Hepatic stellate cell (primary cell): ENCODE measurements around the gene NDFIP2.

ENCODE experiments used
- DNase-seq: peaks from one replicate; pipeline ENCODE4 v3.0.0; 2011; ENCODE audit warnings: low spot score

NDFIP2 gene

DNA sequence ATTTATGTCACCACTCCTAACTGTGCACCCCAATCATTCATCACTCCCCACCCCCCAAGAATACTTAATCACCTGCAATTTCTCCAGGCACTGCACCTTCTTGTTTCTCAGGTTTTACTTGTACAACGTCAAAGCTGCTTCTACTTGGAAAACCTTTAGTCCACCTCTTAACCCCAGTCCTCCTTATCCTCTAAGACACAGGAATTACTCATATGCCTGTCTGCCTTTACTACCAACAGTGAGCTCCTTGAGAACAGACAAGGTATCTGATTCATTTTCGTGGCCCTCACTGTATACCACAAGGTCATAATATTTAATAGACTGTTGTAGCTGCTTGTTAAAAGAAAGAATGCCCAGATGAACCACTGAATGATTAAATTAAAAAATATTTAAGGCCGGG lies 21.0 kb upstream of the NDFIP2 start:
- no peak for DNase-seq

DNA sequence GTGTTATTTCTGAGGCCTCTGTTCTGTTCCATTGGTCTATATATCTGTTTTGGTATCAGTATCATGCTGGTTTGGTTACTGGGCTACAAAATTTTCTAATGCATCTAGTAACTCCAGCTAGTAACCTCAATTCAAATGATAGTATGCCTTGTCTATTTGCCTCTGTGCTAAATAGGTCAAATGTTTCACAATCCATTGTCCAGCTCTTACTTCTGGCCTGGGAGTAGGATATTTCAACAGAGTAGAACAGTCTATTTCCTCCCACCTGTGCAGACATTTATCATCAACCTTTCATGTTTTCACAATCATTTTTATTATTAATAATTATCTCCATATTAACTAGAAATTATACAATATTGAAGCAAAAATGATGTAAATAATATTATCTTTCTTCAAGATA lies 18.1 kb upstream of the NDFIP2 start:
- DNase-seq: no peak

DNA sequence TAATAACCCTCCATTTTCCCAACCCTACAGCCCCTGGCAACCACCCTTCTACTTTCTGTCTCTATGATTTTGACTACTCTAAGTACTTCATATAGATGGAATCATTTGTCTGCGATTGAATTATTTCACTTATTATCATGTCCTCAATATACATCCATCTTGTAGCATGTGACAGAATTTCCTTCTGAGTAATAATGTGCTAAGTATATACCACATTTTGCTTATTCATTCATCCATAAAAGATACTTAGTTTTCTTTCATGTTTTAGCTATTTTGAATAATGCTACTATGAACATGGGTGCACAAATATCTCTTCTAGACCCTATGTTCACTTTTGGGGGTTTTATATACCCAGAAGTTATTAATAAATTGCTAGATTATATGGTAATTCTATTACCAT lies 17.4 kb upstream of the NDFIP2 start:
- DNase-seq: no peak

DNA sequence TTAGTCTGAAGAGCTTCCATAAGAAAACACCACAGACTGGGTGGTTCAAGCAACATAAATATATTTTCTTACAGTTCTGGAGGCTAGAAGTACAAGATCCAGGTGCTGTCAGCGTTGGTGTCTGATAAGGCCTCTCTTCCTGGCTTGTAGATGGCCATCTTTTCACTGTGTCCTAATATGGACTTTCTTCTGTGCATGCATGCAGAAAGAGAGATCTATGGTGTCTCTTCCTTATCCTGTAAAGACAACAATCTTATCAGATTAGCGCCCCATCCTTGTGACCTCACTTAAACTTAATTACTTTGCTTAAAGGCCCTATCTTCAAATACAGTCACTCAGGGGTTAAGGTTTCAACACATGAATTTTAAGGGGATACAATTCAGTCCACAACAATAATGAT lies 14.1 kb upstream of the NDFIP2 start:
- DNase-seq: no peak

DNA sequence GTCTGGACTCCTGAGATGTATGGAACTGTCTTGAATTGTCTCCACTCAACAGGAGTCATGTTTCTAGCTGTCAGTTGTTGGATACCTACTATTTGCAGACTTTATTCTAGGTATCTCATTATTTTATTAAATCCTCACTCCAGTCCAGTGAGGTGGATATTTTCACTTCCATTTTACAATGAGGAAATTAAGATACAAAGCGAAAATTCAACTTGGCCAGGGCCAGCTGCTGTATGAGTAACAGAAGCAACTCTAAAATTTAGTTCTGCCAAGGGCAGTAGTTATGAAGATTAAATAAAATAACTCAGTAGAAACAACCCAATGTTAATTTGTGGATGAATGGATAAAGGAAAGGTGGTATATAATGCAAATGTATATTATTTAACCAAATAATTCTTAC lies 12.6 kb upstream of the NDFIP2 start:
- DNase-seq: no peak

DNA sequence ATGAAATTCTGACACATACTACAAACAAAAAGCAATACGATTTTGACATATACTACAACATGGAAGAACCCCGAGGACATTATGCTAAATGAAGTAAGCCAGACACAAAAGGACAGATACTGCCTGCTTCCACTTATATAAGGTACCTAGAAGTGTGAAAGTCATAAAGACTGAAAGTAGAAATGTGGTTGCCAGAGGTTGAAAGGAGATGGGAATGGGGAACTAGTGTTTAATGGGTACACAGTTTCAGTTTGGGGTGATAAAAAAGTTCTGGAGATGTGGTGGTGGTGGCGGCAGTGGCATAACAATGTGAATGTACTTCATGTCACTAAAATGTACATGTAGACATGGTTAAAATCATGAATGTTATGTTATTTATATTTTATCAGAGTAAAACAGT lies 12.1 kb upstream of the NDFIP2 start:
- no peak for DNase-seq

DNA sequence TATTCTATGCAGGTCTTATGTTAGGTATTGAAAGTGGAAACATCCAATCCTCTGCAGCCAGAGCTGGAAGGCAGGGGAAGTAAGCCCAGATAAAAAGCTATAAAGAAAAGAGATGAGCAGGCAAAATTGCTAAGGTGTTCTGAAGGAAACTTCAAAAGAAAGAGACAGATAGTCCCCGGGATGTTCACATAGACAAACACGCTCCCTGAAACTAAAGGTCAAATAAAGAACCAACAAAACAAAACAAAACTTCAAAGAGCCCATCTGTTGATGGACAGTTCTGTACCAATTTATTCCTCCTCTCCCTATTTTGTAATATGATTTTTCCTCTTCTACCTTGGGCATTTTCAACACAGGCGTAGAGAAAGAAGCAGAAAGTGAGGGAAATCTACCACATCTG lies 11.3 kb upstream of the NDFIP2 start:
- no peak for DNase-seq

DNA sequence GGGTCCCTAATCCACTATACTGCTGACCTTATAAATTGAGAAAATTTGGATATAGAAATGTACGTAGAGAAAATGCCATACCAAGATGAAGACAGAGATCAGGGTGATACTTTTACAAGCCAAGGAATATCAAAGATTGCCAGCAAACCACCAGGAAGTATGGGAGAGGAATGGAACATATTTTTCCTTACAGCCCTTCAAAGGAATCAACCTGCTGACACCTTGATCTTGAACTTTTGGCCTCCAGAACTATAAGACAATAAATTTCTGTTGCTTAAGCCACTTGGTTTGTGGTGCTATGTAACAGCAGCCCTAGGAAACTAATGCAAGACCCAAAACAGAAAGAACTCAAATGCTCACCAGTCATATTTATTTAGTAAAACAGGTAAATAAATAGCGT lies 10.3 kb upstream of the NDFIP2 start:
- DNase-seq: no peak

DNA sequence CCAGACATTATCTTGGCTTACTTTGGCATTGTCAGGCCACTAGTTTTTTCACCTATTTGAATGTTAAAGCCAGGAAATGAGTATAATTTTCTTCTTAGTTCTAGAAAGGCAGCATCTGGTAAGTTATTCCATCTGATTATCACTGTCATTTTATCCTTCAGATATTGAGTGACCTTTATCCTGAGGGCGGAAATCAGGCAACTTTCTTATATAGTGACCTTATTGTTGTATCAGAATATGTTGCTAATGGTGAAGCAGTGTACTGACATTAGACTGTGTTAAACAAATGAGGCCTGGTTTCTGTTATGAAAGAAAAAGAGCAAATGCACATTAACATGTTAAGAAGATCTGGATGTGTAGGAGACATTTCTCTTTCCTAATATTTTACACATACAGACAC lies 5.4 kb upstream of the NDFIP2 start:
- DNase-seq: no peak

DNA sequence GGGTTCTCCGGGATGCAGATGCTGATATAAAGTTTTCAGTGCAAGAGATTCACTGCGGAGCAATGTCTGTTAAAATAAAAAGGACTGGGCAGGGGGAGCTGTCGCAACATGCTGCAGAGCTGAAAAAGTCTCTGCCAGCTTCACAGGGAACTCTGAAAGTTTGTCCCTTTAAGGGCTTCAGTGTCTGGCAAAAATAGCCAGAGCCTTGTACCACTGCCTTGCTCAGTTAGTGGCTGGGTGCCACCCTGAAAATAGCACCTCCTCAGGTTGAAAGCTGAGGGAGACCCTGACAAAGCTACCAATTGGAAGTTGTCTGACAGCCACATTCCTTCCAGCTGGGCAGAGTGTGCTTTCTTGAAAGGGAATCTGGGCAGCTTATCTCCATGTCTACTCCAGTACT lies 3.0 kb upstream of the NDFIP2 start:
- no peak for DNase-seq

DNA sequence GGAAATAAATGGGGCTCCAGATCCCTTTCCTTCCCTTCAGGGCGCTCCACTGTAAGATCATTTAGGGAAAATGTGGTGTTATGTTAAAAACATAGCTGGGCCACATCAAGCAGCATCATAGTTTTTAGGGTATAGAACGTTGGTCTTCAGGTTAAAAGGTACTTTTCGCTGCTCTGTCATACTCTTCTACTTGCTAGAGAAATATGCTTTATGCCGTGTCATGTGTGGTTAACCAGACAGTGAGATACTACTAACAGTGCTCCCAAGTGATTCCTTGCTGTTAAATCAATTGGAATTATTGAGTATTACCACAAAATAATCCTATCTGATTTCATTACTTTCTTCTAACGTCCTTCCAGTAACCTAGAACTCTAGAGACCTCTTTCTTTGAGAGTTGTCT lies 1.1 kb upstream of the NDFIP2 start:
- no peak for DNase-seq

DNA sequence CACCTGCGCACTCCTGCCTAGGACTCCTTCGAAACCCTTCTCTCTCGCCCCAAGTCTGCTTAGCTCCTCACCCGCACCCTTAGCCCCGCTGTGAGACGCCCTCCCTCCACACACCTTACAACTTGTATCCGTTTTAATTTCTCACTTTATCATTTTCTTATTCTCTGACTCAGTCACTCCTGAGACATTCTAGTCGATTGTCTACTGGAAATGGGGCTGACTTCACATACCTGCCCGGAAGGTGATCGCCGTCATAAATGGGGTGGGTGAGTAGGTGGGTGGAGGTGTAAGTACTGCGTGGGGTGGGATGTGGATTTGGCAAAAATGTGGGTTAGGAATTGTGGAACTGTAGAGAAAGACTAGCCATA lies 714 bp downstream of the NDFIP2 start:
- DNase-seq: no peak

DNA sequence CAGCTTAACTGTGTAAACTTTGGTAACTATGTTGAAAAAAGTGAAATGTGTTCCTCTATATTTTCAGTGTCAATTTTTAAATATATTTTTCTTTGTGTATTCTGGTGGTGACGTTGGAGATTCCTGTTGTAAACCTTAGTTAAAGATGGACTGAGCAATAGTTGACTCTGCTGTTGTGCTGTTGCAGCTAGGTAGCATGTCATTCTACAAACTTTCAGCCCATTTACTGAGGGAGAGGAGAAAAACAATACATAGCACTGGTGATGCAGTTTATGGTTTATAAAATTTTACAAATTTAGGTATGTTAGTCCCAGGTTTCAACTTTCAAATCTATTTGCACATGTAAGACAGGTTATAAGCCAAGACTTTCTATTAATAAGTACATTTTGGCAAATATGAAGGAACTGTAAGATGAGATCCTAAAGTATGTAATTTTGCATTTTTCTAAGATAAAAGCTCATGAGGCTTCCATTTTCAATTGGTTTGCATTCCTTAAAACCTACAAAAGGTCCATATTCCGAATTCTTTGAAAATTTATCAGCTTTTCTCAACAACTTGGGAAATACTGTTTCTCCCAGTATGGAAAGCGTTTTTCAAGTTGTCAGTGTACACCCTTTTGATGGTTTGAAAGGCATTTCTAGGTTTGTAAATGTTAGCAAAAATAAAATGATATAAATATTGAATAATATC lies 1.5 kb downstream of the NDFIP2 start:
- no peak for DNase-seq

DNA sequence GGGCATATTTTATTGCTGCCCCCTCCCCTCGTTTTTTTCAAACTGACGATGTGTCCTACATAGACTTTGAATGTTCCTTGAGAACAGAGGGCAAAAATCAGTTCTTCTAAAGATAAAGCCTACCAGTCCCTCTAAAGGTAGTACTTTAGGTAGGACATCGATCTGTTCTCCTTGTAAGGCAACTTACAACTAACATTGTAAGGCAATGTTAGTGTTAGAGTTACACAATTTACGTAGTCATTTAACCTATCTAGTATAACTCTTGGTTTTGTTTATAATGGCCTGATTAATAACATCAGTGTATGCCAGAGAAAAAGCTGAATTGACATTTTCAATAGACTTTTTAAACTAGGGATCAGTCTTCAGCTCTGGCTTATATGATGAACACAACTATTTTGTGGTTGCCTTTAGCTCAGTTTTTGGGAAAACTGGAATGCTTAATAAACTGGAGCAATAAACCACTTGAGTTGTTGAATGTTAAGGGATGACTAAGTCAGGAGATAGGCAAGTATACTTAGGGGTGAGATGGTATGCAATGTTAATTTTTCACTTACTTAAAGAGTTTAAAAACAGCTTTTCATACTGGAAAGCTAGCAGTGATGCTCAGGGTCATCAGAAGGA lies 2.2 kb downstream of the NDFIP2 start:
- DNase-seq: peak; percentile 36

DNA sequence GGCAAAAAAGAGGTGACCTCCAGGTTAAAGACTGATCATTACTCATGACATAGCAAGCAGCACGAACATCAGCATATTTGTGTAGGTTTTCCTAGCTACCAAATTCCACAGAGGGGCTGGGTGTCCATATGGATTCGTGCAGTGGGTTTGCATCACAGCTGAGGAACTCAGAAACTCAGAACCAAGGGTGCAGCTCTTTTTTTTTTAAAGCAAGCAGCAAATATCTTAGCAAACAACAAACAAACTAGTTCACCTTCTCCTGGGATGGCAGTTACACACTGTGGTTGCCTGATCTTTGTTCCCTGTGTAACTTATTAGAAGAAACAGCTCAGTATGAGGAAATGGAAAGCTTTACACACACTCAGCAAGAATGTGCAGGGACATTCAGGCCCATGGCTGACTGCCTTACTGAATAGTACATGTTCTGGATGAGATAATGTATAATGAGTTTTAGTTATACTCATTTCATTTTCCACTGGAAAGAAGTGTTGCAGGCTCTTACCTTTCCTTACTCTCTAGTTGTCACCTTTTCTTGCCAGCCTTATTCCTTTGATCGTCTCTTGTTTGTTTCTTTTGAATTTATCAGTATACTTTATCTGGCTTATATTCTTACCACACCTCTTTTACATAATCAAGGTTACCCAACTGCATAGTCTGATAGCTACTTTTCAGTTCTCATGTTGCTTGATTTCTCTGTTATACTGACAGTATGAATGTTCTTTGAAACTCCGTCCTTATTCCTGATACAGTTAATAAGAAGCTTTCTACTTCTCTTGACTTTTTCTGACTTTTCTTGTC lies 4.3 kb downstream of the NDFIP2 start:
- DNase-seq: peak; percentile 50

DNA sequence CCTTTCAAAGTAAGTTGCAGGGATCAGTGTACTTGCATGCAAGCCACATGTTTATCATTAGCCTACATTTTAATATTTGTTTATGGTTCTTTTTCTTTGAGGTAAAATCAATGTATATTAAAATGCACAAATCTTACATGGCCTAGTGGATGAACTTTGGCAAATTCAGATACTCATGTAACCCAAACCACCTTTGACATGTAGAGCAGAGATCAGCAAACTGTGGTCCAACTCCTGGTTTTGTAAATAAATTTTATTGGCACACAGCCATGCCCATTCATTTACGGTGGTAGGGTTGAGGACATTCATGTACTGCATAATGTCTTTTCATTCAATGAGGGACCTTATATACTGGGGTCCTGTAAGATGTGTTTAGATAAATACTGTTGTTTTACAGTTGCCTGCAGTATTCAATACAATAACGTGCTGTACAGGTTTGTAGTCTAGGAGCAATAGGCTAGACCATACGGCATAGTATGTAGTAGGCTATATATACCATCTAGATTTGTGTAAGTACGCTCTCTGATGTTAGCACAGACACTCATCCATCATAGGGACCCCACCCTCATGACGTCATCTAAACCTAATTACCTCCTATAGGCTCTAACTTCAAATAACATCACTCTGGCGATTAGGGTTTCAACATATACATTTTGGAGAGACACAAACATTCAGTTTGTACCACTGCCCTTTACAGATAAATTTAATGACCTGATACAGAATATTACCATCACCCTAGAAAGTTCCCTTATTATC lies 5.7 kb downstream of the NDFIP2 start:
- no peak for DNase-seq

DNA sequence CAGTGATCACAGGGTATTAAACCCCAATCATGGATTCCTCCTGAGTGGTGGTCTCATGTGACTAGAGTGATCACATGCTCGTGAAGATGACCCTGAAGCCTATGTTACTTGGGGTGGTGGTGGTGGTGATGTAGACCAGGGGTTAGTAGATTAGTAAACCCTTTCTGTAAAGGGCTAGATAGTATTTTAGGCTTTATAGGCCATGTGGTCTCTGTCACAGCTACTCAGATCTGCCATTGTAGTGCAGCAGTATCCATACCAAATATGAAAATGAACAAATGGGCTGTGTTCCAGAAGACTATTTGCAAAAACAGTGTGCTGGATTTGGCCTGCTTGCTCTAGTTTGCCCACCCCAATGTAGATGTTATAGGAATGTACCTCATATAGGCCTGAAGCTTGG lies 9.4 kb downstream of the NDFIP2 start:
- DNase-seq: no peak

DNA sequence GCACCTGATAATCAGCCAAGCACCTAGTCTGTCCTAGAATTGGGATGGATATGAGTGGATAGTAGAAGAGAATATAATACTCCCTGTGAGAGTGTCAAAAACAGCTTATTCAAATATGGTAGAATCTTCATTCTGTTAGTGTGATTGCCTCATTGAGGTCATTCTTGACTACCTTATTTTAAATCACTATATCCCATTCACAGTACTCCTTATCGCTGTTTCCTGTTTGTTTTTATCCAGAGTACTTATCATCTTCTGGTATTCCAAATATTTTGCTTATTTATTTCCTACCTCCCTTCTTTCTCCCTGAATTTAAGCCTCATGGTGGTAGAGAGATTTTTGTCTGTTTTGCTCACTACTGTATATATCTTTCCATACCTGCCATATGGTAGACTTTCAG lies 9.9 kb downstream of the NDFIP2 start:
- DNase-seq: no peak

DNA sequence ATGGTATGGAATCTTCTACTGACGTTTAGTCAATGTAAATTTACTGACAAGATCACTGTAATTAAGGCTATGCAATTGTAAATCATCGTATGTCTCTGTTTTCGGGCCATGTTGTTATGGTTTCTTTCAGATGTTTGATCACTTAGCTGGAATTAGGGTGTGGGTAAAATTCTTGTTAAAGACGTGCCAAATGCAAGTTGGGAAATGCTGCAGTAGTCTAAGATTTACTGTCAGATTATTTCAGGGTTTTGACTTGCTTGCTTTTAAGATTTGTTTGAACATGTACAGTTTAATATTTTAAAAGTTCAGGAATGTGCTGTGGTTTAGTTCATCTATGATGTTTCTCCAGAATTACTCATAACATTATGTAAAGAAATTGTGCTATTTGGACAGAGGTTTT lies 10.8 kb downstream of the NDFIP2 start:
- DNase-seq: peak; percentile 6

DNA sequence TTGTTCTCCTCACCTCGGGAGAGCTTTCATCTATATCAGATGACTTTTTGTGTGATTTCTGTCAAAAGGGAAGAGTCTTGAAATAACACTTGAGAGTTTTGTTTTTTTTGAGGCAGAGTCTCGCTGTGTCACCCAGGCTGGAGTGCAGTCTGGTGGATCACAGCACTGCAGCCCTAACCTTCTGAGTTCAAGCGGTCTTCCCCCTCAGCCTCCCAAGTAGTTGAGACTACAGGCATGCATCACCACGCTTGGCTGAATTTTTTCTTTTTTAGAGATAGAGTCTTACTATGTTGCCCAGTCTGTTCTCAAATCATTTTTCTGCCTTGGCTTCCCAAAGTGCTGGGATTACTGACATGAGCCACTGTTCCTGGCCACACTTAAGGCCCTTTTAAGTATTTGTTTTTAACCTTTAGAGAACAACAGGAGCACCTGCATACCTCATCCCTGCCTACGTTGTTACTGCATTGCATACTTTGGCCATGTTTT lies 11.4 kb downstream of the NDFIP2 start:
- DNase-seq: no peak

DNA sequence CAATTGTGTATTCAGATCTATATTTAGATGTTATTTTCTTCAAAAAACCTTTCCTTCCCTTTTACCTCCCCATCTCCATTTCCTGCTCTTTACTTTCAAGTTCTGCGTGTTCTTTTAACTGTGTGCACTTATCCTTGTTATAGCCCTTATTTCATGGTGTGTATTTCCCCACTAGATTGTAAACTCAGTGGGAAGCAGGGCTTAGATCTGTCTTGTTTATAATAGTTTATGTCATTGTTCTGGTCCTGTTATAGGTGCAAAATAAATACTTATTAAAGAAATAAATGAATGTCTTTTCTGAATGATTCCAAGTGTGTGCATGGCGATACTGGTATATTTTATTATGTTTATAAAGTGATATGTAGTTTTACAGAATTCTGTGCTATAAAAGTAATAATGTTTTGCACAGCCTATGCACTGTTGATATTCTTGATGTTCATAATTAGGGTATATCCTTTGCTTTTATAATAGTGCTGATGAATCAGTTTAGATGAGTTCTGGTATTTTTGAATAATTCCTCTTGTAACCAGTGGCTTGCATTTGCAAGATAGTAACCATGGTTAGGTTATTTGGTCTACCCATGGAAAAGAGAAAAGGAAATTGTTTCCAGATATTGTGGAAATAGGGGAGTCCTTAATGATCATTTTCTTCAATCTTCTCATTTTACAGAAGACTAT lies 12.1 kb downstream of the NDFIP2 start:
- no peak for DNase-seq

DNA sequence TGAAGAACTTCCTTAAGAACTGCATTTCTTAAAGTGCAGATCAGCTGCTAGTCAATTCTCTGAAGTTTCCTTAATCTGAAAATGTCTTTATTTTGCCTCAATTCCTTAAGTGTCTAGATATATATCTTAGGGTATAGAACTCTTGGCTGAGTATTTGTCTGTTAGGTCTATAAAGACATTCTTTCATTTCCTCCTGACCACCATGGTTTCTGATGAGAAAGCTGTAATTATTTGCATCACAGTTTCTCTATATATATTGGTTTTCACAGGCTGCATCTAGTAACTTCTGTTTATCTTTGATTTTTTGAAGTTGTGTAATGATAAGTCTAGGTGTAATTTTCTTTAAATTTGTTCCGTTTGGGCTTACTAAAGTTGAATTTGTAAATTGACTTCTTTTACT lies 15.2 kb downstream of the NDFIP2 start:
- no peak for DNase-seq
